ENCODE results near the gene HPN.
"Not testable (repeated sequence)": the region's sequence is repeated elsewhere in the genome, so short reads cannot be mapped to it uniquely, and the experiment has no call there.

The HPN gene

DNA sequence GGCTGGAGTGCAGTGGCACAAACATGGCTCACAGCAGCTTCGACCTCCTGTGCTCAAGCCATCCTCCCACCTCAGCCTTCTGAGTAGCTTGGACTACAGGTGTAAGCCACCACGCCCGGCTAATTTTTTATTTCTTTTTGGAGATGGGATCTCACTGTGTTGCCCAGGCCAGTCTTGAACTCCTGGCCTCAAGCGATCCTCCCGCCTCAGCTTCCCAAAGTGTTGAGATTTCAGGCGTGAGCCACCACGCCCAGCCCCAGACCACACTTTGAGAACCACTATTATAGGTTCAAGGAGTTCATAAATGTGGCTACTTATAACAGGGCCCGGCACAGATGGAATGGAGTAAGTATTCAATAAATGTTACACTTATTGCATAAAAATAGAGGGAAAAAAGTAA, 14.5 kb upstream of the HPN start:
- Histone ChIP-seq H3K9me2 (replicated peaks; ENCODE audit: insufficient read depth, low read length) (no peaks in the 10 kb centered on the region), H3K4me3 (ENCODE audit: low read length) (no peak overlapping the region), H3K4me1 (ENCODE audit: low read length) (no peaks in the 10 kb centered on the region), H3K79me2 (ENCODE audit: low read length) (no peaks in the 10 kb centered on the region), H3K27ac (ENCODE audit: low read length) (no peak overlapping the region), H3F3A (ENCODE audit: insufficient read depth, low read length) (no peaks in the 10 kb centered on the region), H3K4me2 (ENCODE audit: low read depth, low read length) (no peak overlapping the region), H3K36me3 (replicated peaks; ENCODE audit: insufficient read depth, low read length) (no peaks in the 10 kb centered on the region), H3K9me3 (replicated peaks; ENCODE audit: insufficient read depth, low read length) (no peaks in the 10 kb centered on the region), H3K9ac (ENCODE audit: low read length) (no peak overlapping the region), H3K27me3 (replicated peaks; ENCODE audit: insufficient read depth, low read length) (peaks cover 20% of the 10 kb centered on the region), H2AFZ (ENCODE audit: low read length) (no peak overlapping the region), H4K20me1 (ENCODE audit: insufficient read depth, low read length) (no peaks in the 10 kb centered on the region)
- no peak for DNase-seq
- TF ChIP-seq EZH2phosphoT487 (IDR thresholded peaks at IDR 0.05; ENCODE audit: low read length), result no peak
- TF ChIP-seq, protein P1, sequence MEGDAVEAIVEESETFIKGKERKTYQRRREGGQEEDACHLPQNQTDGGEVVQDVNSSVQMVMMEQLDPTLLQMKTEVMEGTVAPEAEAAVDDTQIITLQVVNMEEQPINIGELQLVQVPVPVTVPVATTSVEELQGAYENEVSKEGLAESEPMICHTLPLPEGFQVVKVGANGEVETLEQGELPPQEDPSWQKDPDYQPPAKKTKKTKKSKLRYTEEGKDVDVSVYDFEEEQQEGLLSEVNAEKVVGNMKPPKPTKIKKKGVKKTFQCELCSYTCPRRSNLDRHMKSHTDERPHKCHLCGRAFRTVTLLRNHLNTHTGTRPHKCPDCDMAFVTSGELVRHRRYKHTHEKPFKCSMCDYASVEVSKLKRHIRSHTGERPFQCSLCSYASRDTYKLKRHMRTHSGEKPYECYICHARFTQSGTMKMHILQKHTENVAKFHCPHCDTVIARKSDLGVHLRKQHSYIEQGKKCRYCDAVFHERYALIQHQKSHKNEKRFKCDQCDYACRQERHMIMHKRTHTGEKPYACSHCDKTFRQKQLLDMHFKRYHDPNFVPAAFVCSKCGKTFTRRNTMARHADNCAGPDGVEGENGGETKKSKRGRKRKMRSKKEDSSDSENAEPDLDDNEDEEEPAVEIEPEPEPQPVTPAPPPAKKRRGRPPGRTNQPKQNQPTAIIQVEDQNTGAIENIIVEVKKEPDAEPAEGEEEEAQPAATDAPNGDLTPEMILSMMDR (IDR thresholded peaks at IDR 0.05; ENCODE audit: low read length), result no peak
- no peak for TF ChIP-seq EZH2 (optimal IDR thresholded peaks at IDR 0.05; ENCODE audit: low read depth, low read length)

- no peaks in the 10 kb centered on the region for H3K79me2 ChIP-seq (ENCODE audit: low read length)
- H3K4me1 ChIP-seq (ENCODE audit: low read length), result no peaks in the 10 kb centered on the region
- no peaks in the 10 kb centered on the region for H3K9me3 ChIP-seq (replicated peaks; ENCODE audit: insufficient read depth, low read length)
- peaks cover 30% of the 10 kb centered on the region for H3K27me3 ChIP-seq (replicated peaks; ENCODE audit: insufficient read depth, low read length)
- H3K27ac ChIP-seq (ENCODE audit: low read length), result no peak overlapping the region
- no peaks in the 10 kb centered on the region for H4K20me1 ChIP-seq (ENCODE audit: insufficient read depth, low read length)
- H3K36me3 ChIP-seq (replicated peaks; ENCODE audit: insufficient read depth, low read length), result no peaks in the 10 kb centered on the region
- TF ChIP-seq EZH2phosphoT487 (IDR thresholded peaks at IDR 0.05; ENCODE audit: low read length) (no peak), EZH2 (optimal IDR thresholded peaks at IDR 0.05; ENCODE audit: low read depth, low read length) (no peak)
- TF ChIP-seq, protein P1 (IDR thresholded peaks at IDR 0.05; ENCODE audit: low read length), result no peak
- H2AFZ ChIP-seq (ENCODE audit: low read length), result no peak overlapping the region
- no peak overlapping the region for H3K4me2 ChIP-seq (ENCODE audit: low read depth, low read length)
- H3F3A ChIP-seq (ENCODE audit: insufficient read depth, low read length), result no peaks in the 10 kb centered on the region
- no peak overlapping the region for H3K4me3 ChIP-seq (ENCODE audit: low read length)
- H3K9ac ChIP-seq (ENCODE audit: low read length), result no peak overlapping the region
- no peaks in the 10 kb centered on the region for H3K9me2 ChIP-seq (replicated peaks; ENCODE audit: insufficient read depth, low read length)
- no peak for DNase-seq
These were observed 13.5 kb upstream of the HPN start for GRCh38 chr19:35027851-35028599.

DNA sequence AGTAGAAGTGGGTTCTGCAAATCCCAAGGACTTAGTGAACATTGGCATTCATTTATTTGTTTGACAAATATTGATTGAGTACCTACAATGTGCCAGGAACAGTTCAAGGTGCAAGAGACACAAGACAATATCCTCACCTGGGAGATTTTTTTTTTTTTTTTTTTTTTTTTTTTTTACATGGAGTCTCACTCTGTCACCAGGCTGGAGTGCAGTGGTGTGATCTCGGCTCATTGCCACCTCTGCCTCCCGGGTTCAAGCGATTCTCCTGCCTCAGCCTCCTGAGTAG, 13.0 kb upstream of the HPN start:
- H3K27me3 ChIP-seq (replicated peaks; ENCODE audit: insufficient read depth, low read length), result peaks cover 35% of the 10 kb centered on the region
- not testable (repeated sequence) for H3K4me3 ChIP-seq (ENCODE audit: low read length); H3K4me1 ChIP-seq (ENCODE audit: low read length); H3K27ac ChIP-seq (ENCODE audit: low read length); H2AFZ ChIP-seq (ENCODE audit: low read length); H4K20me1 ChIP-seq (ENCODE audit: insufficient read depth, low read length); H3F3A ChIP-seq (ENCODE audit: insufficient read depth, low read length); H3K36me3 ChIP-seq (replicated peaks; ENCODE audit: insufficient read depth, low read length); H3K9me3 ChIP-seq (replicated peaks; ENCODE audit: insufficient read depth, low read length); H3K9ac ChIP-seq (ENCODE audit: low read length); H3K9me2 ChIP-seq (replicated peaks; ENCODE audit: insufficient read depth, low read length); H3K4me2 ChIP-seq (ENCODE audit: low read depth, low read length); H3K79me2 ChIP-seq (ENCODE audit: low read length); DNase-seq

DNA sequence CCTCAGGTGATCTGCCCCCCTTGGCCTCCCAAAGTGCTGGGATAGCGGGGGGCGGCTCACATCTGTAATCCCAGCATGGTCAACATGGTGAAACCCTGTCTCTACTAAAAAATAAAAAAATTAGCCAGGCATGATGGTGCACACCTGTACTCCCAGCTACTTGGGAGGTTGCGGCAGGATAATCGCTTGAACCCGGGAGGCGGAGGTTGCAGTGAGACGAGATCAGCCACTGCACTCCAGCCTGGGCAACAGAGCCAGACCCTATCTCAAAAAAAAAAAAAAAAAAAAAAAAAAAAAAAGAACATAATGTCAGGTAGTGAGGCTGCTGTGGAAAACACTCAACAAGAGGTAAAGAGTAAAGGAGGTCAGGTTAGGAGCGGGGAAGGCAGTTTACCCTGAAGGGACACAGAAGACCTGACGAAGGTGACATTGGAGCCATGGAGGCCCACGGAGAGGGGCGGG, 12.2 kb upstream of the HPN start:
- H3K27ac ChIP-seq (ENCODE audit: low read length); H2AFZ ChIP-seq (ENCODE audit: low read length); H3K36me3 ChIP-seq (replicated peaks; ENCODE audit: insufficient read depth, low read length); DNase-seq; H3K4me3 ChIP-seq (ENCODE audit: low read length); H3K4me1 ChIP-seq (ENCODE audit: low read length); H4K20me1 ChIP-seq (ENCODE audit: insufficient read depth, low read length); H3K9me2 ChIP-seq (replicated peaks; ENCODE audit: insufficient read depth, low read length); H3F3A ChIP-seq (ENCODE audit: insufficient read depth, low read length); H3K4me2 ChIP-seq (ENCODE audit: low read depth, low read length); H3K79me2 ChIP-seq (ENCODE audit: low read length); H3K9ac ChIP-seq (ENCODE audit: low read length); H3K9me3 ChIP-seq (replicated peaks; ENCODE audit: insufficient read depth, low read length): not testable (repeated sequence)
- H3K27me3 ChIP-seq (replicated peaks; ENCODE audit: insufficient read depth, low read length), result peaks cover 43% of the 10 kb centered on the region

Data from MM.1S (cell line).